ENCODE data around the gene PHF21B.

GRCh38 chr22:45008186-45008681 lies 1.6 kb downstream of the PHF21B start:
- TF ChIP-seq REST (IDR thresholded peaks at IDR 0.05; ENCODE audit: insufficient read depth in 1 of 2, low read depth in 2 of 2, low read length in 2 of 2) = no peak; a peak in 1 of 4 replicates
- TF ChIP-seq SIN3A (IDR thresholded peaks at IDR 0.05; ENCODE audit: borderline replicate concordance, insufficient read depth, low read length) = no peak
- TF ChIP-seq TAF1 (IDR thresholded peaks at IDR 0.05; ENCODE audit: borderline replicate concordance, insufficient read depth, low read length) = no peak
- TF ChIP-seq POLR2AphosphoS5 (IDR thresholded peaks at IDR 0.05; ENCODE audit: low read depth, low read length) = no peak

Measured in PFSK-1 (cell line).